Tibial nerve (tissue), 4 donors: ENCODE data around the gene HNF1B.

ENCODE experiments used
- CTCF ChIP-seq, 5 experiments: fragments of 200-600 bp in 3 of 5; fragments of 450-650 bp in 2 of 5; sonication (generic) in 3 of 5; IDR thresholded peaks; one replicate each; pipeline ENCODE4 v1.5.1; 2016 to 2019; ENCODE audit warnings: antibody characterized with exemption in 5 of 5, mild to moderate bottlenecking in 3 of 5, moderate library complexity in 2 of 5
- EP300 ChIP-seq, 2 donors: sonication (generic); formaldehyde crosslinking; IDR thresholded peaks; one replicate each; pipeline ENCODE4 v1.6.1; 2017; ENCODE audit warnings: antibody characterized with exemption in 2 of 2, mild to moderate bottlenecking in 1 of 2
- POLR2A ChIP-seq, 2 donors: fragments of 450-650 bp; IDR thresholded peaks; one replicate each; pipeline ENCODE4 v1.6.1; 2017; ENCODE audit warnings: antibody characterized with exemption in 2 of 2, mild to moderate bottlenecking in 2 of 2, moderate library complexity in 2 of 2

- TF ChIP-seq CTCF (IDR thresholded peaks at IDR 0.05), result no peak
- no peak for TF ChIP-seq POLR2A (IDR thresholded peaks at IDR 0.05)
- no peak for TF ChIP-seq EP300 (IDR thresholded peaks at IDR 0.05)
These were observed 83.4 kb downstream of the HNF1B start for GRCh38 chr17:37661400-37662014.
